Measurements from ENCODE around the gene PDGFA.

PDGFA gene

DNA sequence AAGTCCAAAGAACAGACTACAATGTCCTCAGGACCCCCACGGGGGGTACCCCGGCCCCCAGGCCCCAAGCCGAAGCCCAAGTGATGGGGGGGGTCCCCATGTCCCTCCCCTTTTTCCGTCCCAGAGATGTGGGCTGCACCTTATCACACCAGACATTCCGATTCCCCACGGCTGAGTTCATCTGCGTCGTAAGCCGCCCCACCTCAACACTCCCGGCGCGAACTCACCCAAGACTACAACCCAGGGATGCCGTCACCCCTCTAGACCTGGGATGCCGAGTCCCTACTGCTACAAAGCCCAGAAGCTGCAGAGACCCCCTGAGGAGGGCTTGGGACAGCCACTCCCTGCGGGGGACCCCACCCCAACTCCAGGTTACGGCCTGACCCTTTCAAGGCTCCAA, 14.5 kb downstream of the PDGFA start:
- no peak for DNase-seq (ENCODE audit: low spot score)

DNA sequence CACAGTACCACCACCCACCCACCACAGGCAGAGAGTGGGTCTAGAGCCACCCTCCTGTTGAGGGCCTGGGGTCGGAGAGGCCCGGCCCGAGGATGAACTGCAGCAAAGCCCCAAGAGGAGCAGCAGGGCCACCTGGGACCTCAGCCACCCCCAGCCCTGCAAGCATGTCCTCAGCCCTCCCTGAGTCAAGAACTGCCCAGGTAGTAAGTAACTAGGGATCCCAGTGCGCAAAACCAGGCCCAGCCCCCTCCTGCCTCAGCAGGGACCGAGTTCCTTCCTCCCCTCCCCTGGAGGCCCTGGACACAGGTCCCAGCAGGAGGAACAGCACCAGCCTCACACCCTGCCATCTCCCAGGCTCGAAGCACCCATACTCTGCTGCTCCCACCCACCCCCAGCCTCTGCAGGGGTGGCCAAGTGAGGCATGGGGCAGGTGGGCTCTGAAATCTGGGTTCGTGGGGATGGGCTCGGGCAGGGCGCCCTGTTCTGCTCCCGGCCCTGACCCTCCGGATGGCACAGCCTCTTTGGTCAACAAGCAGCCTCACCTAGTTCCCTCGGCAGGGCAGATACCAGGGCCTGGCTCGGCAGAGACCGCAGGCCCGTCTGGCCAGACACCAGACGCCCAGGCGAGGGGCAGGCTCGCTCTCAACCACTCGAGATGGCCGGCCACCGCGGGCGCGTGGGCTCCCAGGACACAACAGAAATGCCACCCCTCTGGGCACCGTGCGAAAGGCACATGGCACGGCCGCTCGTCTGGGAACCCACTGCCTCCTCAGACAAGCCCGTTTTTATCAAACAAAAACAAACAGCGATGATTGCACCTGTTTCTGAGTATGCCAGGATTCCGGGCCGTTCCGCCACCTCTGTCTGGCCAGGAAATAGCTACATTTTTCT, 15.2 kb downstream of the PDGFA start:
- no peak for DNase-seq (ENCODE audit: low spot score)

GRCh38 chr7:503575-504111, 16.0 kb downstream of the PDGFA start:
- DNase-seq (ENCODE audit: low spot score), result no peak

DNA sequence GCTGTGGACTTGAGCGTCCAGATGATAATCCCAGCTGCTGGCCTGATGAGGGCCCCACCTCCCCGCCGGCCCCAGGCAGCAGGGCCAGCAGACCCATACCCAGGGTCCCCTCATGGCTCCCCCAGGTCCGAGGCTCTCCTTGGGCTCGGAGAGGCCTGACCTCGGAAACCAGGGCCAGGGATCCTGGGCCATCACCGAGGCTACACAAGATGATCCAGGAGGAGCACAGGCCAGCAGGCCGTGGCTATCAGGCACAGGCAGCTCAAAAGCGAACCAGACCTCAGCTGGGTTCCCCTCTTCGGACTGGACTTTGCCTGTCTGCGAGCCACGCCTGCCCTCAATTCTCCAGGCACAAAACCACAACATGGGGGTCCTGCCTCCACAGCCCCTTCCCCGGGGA, 17.4 kb downstream of the PDGFA start:
- DNase-seq (ENCODE audit: low spot score), result no peak

- no peak for DNase-seq (ENCODE audit: low spot score)
Observed at GRCh38 chr7:501526-501925, 18.1 kb downstream of the PDGFA start.

DNA sequence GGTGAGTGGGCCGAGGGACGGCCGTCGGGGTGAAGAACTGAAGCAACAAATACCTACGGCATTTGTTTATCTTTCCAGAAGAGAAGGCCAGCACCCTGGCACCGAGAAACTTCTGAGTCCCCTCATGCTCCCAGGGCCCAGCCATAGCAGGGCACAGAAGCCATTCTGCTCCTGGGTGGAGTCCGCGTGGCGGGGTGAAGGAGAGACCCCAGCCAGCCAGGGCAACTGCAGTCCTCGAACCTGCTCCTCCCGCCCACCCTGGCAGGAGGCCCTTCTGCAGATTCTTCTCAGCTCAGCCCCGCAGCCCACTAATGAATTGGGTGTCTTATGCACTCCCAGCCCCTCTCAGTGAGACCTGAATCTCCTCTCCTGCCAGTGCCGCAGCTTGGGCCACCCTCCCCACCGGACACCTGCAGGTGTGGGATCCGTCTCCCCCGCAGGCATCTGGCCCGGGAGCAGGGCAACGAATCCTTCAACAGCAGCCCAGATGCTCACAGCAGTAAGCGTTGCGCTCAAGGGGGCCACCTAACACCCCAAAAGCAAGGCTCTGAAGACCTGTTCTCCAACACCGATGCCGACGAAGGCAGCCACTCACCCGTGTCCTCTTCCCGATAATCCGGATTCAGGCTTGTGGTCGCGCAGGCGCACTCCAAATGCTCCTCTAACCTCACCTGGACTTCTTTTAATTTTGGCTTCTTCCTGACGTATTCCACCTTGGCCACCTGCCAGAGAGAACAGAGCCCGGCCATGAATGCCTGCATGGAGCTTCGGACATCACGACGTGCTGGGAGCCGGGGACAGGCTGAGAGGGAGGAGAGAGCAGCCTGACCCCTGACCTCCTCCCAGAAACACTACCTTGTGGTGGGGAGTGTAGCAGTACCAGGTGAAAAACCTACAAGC, 18.9 kb downstream of the PDGFA start:
- DNase-seq (ENCODE audit: low spot score), result no peak

- DNase-seq (ENCODE audit: low spot score), result no peak
Observed at GRCh38 chr7:499853-500485, 19.7 kb downstream of the PDGFA start.

DNA sequence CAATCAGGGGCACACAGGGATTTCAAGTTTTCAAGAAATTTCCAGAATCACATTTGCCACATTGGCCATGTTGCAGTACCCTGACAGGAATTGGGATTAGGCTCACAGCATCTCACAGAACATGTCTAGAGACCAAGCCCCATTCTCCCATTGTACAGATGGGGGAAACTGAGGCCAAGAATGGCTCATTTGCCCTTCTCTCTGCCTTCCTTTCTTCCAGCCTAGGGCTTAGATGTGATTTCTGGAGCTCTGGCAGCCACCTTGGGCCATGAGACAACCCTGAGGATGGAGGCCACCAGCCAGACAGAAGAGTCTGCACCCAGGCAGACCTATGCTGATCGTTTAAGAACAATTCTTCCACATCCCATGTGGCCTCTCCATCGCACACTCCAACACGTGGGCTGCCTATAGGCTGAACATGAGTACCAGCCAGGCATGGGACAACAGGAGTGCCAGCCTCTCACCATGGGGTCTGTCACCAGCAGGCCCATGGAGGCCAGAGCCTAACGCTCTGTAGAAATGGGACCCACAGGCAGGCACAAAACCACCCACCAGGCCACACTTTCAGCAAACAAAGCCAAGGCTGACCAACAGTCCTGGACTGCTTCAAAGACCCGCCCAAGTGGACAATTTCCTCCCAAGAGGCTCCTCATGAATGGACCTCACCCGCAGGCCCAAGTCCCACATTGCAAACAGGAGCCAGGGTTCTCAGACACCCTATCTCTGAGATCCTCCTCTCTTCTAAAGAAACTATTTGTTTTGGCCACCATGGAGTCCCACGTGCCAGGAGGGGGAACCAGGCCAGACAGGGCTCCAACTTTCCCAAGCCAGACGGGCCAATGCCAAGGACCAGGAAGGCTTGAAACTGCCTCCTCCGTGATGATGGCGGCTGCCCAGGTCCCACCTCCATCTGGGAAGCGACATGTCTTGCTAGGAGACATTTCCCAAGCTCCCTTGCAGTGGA, 20.7 kb downstream of the PDGFA start:
- no peak for DNase-seq (ENCODE audit: low spot score)

DNA sequence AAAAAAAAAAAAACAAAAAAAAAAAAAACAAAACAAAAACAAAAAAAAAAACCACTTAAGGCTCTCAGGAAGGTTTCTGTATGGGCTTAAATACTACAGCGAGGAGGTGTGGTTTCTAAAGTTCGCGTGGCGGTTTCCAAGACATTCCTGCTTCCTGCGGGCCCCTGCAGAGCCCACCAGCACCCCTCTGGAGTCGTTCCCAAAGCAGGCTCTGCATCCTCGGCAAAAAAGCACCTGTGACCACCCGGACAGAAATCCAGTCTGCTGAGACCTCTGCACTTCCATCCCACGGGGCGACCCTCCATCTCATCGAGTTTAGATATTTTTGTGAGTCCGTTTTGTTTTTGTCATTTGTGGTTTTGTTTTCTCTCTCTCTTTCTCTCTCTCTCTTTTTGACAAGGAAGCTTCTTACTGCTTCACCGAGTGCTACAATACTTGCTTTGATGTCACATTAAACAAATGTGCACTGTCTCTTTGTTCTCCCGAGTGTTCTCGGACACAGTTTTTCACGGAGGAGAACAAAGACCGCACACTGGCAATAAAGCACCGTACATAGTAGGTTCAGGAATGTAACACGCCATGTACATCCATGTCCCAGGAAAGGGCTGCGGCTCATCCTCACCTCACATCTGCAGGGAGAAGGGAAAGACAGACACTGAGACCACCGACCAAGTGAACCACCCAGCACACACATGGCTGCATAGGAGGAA, 21.5 kb downstream of the PDGFA start:
- no peak for DNase-seq (ENCODE audit: low spot score)

GRCh38 chr7:497346-497745, 22.3 kb downstream of the PDGFA start:
- no peak for DNase-seq (ENCODE audit: low spot score)

- no peak for DNase-seq (ENCODE audit: low spot score)
Observed at GRCh38 chr7:496528-497295, 22.9 kb downstream of the PDGFA start.

DNA sequence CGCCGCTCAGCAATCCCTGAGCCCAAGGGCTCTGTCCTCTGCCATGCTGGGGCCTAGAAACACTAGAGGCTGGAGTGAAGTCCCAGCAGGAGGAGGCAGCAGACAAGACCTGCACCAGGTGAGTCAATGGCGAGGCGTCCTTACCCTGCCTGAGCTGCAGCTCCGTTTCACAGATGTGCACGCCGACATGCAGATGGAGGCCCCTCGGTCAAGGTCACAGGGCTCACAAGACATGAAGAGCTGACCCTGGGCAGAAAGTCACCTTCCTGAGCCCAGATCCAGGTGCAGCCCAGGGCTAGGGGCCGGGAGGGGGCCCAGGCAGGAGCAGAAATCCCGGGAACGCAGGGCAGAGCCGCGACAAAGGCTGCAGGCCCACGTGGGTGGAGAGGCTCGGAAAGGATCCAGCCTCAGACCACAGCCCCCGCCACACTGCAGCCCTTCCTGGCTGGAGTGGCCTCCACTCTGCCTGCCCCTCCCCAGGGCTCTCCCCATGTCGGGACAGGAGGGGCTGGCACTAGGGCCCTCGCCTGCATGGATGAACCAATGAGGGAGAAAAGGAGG, 23.8 kb downstream of the PDGFA start:
- DNase-seq (ENCODE audit: low spot score), result no peak

- no peak for DNase-seq (ENCODE audit: low spot score)
Observed at GRCh38 chr7:495326-495725, 24.3 kb downstream of the PDGFA start.

GRCh38 chr7:494906-495305, 24.7 kb downstream of the PDGFA start:
- no peak for DNase-seq (ENCODE audit: low spot score)

GRCh38 chr7:494259-494687, 25.4 kb downstream of the PDGFA start:
- no peak for DNase-seq (ENCODE audit: low spot score)

GRCh38 chr7:493661-494251, 25.9 kb downstream of the PDGFA start:
- DNase-seq (ENCODE audit: low spot score), result no peak

GRCh38 chr7:492714-493065, 27.0 kb downstream of the PDGFA start:
- DNase-seq (ENCODE audit: low spot score), result no peak

GRCh38 chr7:491958-492713, 27.5 kb downstream of the PDGFA start:
- no peak for DNase-seq (ENCODE audit: low spot score)

All from SK-N-DZ (cell line).